Fibroblast of the aortic adventitia (primary cell): ENCODE data around the gene TRAPPC11. TPM values are rescaled to one million over a fixed set of nuclear protein-coding genes. Genes with fewer than 3 reads are reported as not detected.

Experiments
- DNase-seq: peaks from one replicate; pipeline ENCODE4 v3.0.0-alpha.2; 2010; ENCODE audit warnings: low read depth
- H3K4me3 ChIP-seq: 2 replicates; pipeline ENCODE4 v1.5.1; 2011; ENCODE audit warnings: low read depth, mild to moderate bottlenecking, control low read depth, low read length, moderate library complexity
- CTCF ChIP-seq: IDR thresholded peaks from 2 replicates; pipeline ENCODE4 v1.5.1; 2011; ENCODE audit warnings: mild to moderate bottlenecking, low read length, control low read depth, inconsistent platforms; ENCODE audit not compliant: insufficient read depth
- total RNA-seq: library from RNA; depleted of rRNA; stranded (reverse); fragments of >200 nt; gene quantifications from 2 replicates; pipeline ENCODE4 v1.2.3, GENCODE V29; 2012; ENCODE audit warnings: low replicate concordance

Gene TRAPPC11
- total RNA-seq, 1 donor, result 51.5 TPM

- no peak for DNase-seq
- no peak overlapping the region for H3K4me3 ChIP-seq
- TF ChIP-seq CTCF, result no peak
Measured at GRCh38 chr4:183686461-183686860, 27.4 kb downstream of the TRAPPC11 start.

- DNase-seq, result no peak
- TF ChIP-seq CTCF, result no peak
- no peak overlapping the region for H3K4me3 ChIP-seq
Measured at GRCh38 chr4:183688216-183688615, 29.1 kb downstream of the TRAPPC11 start.

GRCh38 chr4:183691006-183691405, 31.9 kb downstream of the TRAPPC11 start:
- no peak for TF ChIP-seq CTCF
- no peak for DNase-seq

GRCh38 chr4:183691897-183692296, 32.8 kb downstream of the TRAPPC11 start:
- no peak for TF ChIP-seq CTCF
- H3K4me3 ChIP-seq, result no peak overlapping the region
- no peak for DNase-seq

More at GRCh38 chr4:183691006-183691405, 31.9 kb downstream of the TRAPPC11 start:
- H3K4me3 ChIP-seq, result no peak overlapping the region

GRCh38 chr4:183698909-183699308, 39.8 kb downstream of the TRAPPC11 start:
- H3K4me3 ChIP-seq, result no peak overlapping the region
- DNase-seq, result no peak
- TF ChIP-seq CTCF, result no peak

- no peak overlapping the region for H3K4me3 ChIP-seq
- no peak for TF ChIP-seq CTCF
- no peak for DNase-seq
Measured at GRCh38 chr4:183700407-183700806, 41.3 kb downstream of the TRAPPC11 start.

- no peak for TF ChIP-seq CTCF
- no peak overlapping the region for H3K4me3 ChIP-seq
- no peak for DNase-seq
Measured at GRCh38 chr4:183702492-183702891, 43.4 kb downstream of the TRAPPC11 start.
